ENCODE data around the gene SND1. TPM values are rescaled to one million over a fixed set of nuclear protein-coding genes. Genes with fewer than 3 reads are reported as not detected.
A peak's percentile ranks its signal among the peaks of the same experiment; 100 is the strongest.

The SND1 gene
- total and polyA plus RNA-seq, 9 donors, result 88.3 to 125 (median 97.7) TPM

DNA sequence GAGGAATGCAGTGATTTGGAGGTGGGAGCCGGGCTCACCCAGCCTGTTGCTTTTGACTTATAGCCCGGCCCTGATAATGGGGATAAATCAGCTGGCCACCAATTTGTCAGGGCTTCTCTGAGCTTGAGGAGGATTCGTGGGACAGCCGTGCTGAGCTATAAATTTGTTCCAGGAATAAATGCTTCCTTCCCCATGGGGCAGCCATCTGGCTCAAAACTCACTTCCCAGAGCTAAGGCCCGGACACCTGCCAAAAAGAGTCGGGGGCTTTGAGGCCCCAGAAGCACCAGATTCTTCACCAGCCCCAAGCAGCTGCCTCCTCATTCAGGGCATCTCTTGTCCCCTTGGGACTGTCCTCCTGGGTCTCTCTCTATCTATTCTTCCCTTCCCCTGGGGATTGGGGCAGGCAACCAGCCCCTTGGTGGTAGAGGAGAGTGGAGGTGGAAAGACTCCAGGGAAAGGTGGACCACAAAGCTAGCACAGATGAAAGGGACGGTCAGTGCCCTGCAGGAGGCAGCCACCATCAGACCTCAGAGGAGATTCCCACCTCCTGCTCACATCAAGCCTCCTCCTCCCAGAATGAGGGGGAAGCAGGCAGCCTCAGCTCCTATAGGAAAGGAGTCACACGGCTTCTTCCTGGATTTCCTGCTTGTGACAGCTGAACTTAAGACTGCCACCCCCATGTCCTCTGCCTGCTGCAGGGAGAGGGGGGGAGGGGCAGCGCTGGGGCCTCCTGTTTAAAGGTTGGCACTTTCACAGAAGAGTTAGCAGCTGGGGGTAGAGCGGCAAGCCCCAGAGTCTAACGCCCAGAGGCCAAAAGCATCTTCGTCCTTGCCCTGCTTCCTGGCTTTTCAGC lies 423.5 kb downstream of the SND1 start:
- Histone ChIP-seq H3K27me3 (ENCODE audit: control insufficient read depth, insufficient read depth, low read length) (no peaks in the 10 kb centered on the region), H3K36me3 (ENCODE audit: control insufficient read depth, insufficient read depth, low read length) (peaks cover 25% of the 10 kb centered on the region), H3K4me1 (ENCODE audit: control insufficient read depth, insufficient read depth, low read length) (peaks cover 44% of the 10 kb centered on the region), H3K4me3 (ENCODE audit: low read length) (no peak overlapping the region), H3K9me3 (replicated peaks; ENCODE audit: control insufficient read depth, low read depth, low read length) (no peaks in the 10 kb centered on the region), H3K27ac (ENCODE audit: low read length) (peak overlapping the region; percentile 21)
- WGBS (ENCODE audit: insufficient coverage), result 43% methylated on average over 7 of the region's 12 CpGs
- peak; percentile 49 for DNase-seq

DNA sequence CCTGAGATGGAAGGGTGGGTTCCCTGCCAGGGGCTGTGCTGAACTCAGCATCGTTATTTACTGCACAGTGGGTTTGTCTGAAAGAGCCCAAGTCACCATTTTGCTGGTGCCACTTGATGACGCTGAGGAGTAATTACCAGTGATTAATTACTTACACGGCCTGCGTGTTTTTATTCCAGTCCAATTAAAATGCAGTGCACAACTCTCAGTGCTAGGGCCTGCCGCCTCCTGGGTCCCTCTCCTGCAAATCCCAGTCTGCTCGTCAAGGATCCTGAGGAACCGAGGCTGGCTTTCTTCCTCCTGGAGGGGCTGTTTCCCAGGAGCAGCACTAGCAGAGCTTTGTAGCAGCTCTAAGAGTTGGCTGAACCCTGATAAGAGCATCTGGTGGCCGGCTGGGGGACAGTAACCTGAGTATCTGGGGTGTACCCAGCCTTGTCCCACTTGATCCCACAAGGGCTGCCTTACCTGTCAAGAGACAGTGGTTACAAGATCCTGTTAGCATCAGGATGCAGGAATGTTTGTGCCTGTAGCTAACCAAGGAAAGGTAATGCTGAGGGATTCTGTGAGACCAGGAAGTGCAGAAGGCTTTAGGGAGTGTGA lies 424.3 kb downstream of the SND1 start:
- peaks cover 27% of the 10 kb centered on the region for H3K36me3 ChIP-seq (ENCODE audit: control insufficient read depth, insufficient read depth, low read length)
- H3K27ac ChIP-seq (ENCODE audit: low read length), result no peak overlapping the region
- H3K4me3 ChIP-seq (ENCODE audit: low read length), result no peak overlapping the region
- 44% methylated on average over 7 of the region's 8 CpGs for WGBS (ENCODE audit: insufficient coverage)
- peaks cover 44% of the 10 kb centered on the region for H3K4me1 ChIP-seq (ENCODE audit: control insufficient read depth, insufficient read depth, low read length)
- no peaks in the 10 kb centered on the region for H3K9me3 ChIP-seq (replicated peaks; ENCODE audit: control insufficient read depth, low read depth, low read length)
- no peak for DNase-seq
- H3K27me3 ChIP-seq (ENCODE audit: control insufficient read depth, insufficient read depth, low read length), result no peaks in the 10 kb centered on the region

DNA sequence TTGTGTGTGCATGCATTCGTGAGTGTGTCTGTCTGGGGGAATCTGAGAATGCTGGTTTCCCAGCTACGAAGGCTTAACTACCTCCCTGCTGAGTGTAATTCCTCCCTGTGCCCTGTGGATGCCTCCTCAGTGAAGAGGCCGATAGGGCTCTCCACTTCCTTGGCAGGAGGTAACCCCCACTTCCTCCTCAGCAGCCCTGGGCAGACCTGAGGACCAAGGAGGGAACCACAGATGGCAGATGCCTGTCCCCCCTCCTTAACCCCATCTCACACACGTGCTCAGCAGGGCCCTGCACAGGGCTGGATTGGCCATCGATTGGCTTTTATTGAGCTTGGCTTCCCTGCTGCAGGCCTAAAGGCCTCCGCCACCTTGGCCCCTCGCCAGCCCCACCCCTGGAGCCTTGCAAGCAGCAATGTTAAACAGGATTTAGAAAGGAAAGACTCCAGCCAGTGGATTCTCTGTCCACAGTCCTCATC lies 424.8 kb downstream of the SND1 start:
- no peak overlapping the region for H3K27ac ChIP-seq (ENCODE audit: low read length)
- no peak overlapping the region for H3K4me3 ChIP-seq (ENCODE audit: low read length)
- H3K36me3 ChIP-seq (ENCODE audit: control insufficient read depth, insufficient read depth, low read length), result peaks cover 33% of the 10 kb centered on the region
- whole genome bisulfite sequencing (ENCODE audit: insufficient coverage), result 12% methylated on average over 5 of the region's 7 CpGs
- no peaks in the 10 kb centered on the region for H3K9me3 ChIP-seq (replicated peaks; ENCODE audit: control insufficient read depth, low read depth, low read length)
- DNase-seq, result peak; percentile 77
- no peaks in the 10 kb centered on the region for H3K27me3 ChIP-seq (ENCODE audit: control insufficient read depth, insufficient read depth, low read length)
- H3K4me1 ChIP-seq (ENCODE audit: control insufficient read depth, insufficient read depth, low read length), result peaks cover 46% of the 10 kb centered on the region

DNA sequence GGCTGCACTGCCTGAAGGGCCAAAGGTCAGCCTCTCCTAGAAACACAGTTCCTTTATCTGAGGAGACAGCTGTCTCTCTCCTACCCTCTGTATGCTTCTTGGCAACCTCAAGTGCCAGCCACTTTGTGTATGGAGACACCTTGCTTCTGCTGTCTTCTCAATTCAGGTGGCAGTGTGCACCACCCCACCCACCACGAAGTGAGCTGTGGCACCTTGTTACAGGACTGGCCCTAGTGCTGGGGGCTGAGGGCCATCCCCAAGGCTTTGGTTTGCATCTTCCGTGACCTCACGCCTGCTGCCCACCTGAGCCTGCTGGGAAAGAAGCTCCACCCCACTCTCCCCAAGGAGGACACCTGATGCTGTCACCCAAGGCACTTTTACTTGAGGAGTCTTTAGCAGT lies 426.3 kb downstream of the SND1 start:
- no peak overlapping the region for H3K4me3 ChIP-seq (ENCODE audit: low read length)
- peaks cover 51% of the 10 kb centered on the region for H3K4me1 ChIP-seq (ENCODE audit: control insufficient read depth, insufficient read depth, low read length)
- no peaks in the 10 kb centered on the region for H3K27me3 ChIP-seq (ENCODE audit: control insufficient read depth, insufficient read depth, low read length)
- 100% methylated on average over 3 of the region's 3 CpGs for WGBS (ENCODE audit: insufficient coverage)
- no peaks in the 10 kb centered on the region for H3K9me3 ChIP-seq (replicated peaks; ENCODE audit: control insufficient read depth, low read depth, low read length)
- H3K27ac ChIP-seq (ENCODE audit: low read length), result no peak overlapping the region
- no peak for DNase-seq
- H3K36me3 ChIP-seq (ENCODE audit: control insufficient read depth, insufficient read depth, low read length), result peaks cover 46% of the 10 kb centered on the region

DNA sequence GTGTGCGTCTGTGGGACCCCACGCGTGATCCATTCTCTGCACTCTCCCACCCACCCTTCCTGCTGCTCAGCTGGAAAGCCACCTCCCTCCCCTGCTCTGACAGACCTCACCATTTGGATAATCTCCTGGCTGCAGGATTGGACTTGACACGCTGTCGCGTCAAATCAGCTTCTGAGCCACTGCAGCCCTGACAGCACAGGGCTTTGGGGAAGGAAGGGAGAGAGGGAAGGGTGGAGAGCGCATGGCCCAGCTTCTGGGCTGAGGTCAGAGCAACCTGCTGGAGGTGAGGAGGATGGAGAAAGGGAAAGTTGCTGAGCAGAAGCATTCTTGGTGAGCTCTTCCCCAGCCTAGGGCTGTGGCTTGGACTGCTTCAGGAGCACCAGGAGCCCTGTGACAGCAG lies 428.2 kb downstream of the SND1 start:
- WGBS (ENCODE audit: insufficient coverage), result 91% methylated on average over 6 of the region's 7 CpGs
- H3K36me3 ChIP-seq (ENCODE audit: control insufficient read depth, insufficient read depth, low read length), result peaks cover 57% of the 10 kb centered on the region
- no peaks in the 10 kb centered on the region for H3K27me3 ChIP-seq (ENCODE audit: control insufficient read depth, insufficient read depth, low read length)
- no peak overlapping the region for H3K4me3 ChIP-seq (ENCODE audit: low read length)
- no peak for DNase-seq
- H3K4me1 ChIP-seq (ENCODE audit: control insufficient read depth, insufficient read depth, low read length), result peaks cover 35% of the 10 kb centered on the region
- no peak overlapping the region for H3K27ac ChIP-seq (ENCODE audit: low read length)
- no peaks in the 10 kb centered on the region for H3K9me3 ChIP-seq (replicated peaks; ENCODE audit: control insufficient read depth, low read depth, low read length)

DNA sequence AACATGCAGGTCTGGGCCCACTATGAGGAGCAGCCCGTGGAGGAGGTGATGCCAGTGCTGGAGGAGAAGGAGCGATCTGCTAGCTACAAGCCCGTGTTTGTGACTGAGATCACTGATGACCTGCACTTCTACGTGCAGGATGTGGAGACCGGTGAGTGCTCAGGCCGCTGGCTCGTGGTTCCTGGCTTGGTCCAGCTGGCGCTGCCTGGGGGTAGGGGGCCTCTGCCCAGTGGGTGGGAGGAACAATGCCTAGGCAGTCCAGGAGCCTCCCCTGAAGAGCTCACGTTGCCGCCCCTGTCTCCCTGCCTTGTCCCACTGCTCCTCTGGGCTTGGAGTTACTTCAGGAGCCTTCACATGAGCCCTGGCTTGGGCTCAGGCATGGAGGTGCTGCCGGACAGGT lies 429.4 kb downstream of the SND1 start:
- Histone ChIP-seq H3K9me3 (replicated peaks; ENCODE audit: control insufficient read depth, low read depth, low read length) (no peaks in the 10 kb centered on the region), H3K4me1 (ENCODE audit: control insufficient read depth, insufficient read depth, low read length) (peaks cover 23% of the 10 kb centered on the region), H3K27ac (ENCODE audit: low read length) (no peak overlapping the region), H3K4me3 (ENCODE audit: low read length) (no peak overlapping the region), H3K27me3 (ENCODE audit: control insufficient read depth, insufficient read depth, low read length) (no peaks in the 10 kb centered on the region), H3K36me3 (ENCODE audit: control insufficient read depth, insufficient read depth, low read length) (peaks cover 68% of the 10 kb centered on the region)
- WGBS (ENCODE audit: insufficient coverage), result 93% methylated on average over 10 of the region's 11 CpGs
- no peak for DNase-seq

DNA sequence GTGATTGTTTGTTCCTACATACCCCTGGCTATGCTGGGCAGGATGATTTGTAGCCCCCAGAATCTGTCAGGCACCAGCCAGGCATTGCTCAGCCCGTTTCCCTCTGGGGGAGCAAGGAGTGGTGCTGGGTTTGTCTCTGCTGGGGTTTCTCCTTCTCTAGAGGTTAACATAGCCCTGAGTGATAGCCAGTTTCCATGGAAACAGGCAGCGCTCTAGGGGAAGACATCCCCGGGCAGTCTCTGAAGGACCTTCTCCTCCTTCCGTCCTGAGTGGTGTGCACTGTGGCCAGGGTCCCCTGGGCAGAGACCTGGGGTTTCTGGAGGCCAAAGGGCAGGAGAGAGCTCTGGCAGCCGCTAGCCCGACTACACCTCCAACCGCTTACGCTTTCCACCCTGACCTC lies 429.8 kb downstream of the SND1 start:
- H3K27ac ChIP-seq (ENCODE audit: low read length), result no peak overlapping the region
- no peak overlapping the region for H3K4me3 ChIP-seq (ENCODE audit: low read length)
- no peak for DNase-seq
- no peaks in the 10 kb centered on the region for H3K9me3 ChIP-seq (replicated peaks; ENCODE audit: control insufficient read depth, low read depth, low read length)
- H3K27me3 ChIP-seq (ENCODE audit: control insufficient read depth, insufficient read depth, low read length), result no peaks in the 10 kb centered on the region
- H3K36me3 ChIP-seq (ENCODE audit: control insufficient read depth, insufficient read depth, low read length), result peaks cover 73% of the 10 kb centered on the region
- H3K4me1 ChIP-seq (ENCODE audit: control insufficient read depth, insufficient read depth, low read length), result peaks cover 18% of the 10 kb centered on the region
- WGBS (ENCODE audit: insufficient coverage), result 70% methylated on average over 4 of the region's 8 CpGs

DNA sequence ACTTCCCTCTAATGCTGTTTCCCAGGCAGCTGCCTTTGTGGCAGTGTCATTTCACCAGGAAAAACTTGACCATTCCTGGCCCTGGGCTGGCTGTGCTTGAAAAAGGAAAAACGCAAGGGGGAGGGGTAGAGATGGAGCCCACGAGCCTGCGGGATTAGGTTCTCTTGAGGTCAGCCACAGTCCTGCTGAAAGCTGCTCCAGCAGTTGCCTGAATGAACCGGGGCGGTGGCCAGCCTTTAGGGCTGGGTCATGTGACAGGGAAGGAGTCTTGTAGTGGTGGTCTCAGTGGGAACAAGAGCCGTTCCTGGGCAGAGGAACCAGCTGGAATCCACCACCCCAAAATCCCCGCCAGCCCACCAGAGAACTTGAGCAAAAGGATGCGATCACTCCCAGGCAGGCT lies 430.4 kb downstream of the SND1 start:
- peaks cover 76% of the 10 kb centered on the region for H3K36me3 ChIP-seq (ENCODE audit: control insufficient read depth, insufficient read depth, low read length)
- H3K9me3 ChIP-seq (replicated peaks; ENCODE audit: control insufficient read depth, low read depth, low read length), result no peaks in the 10 kb centered on the region
- H3K4me1 ChIP-seq (ENCODE audit: control insufficient read depth, insufficient read depth, low read length), result peaks cover 12% of the 10 kb centered on the region
- H3K4me3 ChIP-seq (ENCODE audit: low read length), result no peak overlapping the region
- H3K27ac ChIP-seq (ENCODE audit: low read length), result no peak overlapping the region
- DNase-seq, result no peak
- WGBS (ENCODE audit: insufficient coverage), result 50% methylated on average over 5 of the region's 8 CpGs
- H3K27me3 ChIP-seq (ENCODE audit: control insufficient read depth, insufficient read depth, low read length), result no peaks in the 10 kb centered on the region

DNA sequence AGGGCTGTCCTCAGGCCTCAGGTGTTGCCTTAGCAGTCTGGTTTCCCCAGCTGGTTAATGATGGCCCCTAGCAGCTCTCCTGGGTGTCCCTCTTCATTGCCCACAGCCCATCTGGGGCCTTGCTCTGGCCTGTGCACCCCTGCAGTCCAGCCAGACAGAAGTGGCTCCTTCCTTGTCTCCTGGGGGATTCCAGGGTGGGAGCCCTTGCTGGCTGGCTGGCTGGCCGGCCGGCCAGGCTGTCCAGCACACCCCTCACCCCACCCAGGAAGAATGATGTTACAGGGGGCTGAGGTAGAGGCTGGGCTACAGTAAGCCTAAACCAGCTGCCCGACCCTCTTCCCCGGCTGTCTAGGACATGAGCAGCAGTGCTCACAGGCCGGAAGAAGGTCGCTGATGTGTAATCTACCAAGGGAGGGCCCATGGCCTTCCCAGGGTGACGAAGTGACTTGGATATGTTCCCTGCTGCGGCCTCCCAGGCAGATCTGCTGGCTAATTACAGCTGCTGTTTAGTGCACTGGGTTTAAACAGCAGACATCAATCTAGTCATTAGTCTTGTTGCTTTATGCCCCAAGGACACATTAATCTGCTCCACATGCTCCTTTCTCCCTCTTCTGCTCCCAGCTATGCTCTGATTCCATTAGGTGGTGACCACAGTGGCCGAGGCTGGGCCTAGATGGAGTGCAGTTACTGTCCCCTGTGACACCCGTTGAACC lies 433.1 kb downstream of the SND1 start:
- no peak overlapping the region for H3K27ac ChIP-seq (ENCODE audit: low read length)
- no peaks in the 10 kb centered on the region for H3K27me3 ChIP-seq (ENCODE audit: control insufficient read depth, insufficient read depth, low read length)
- H3K9me3 ChIP-seq (replicated peaks; ENCODE audit: control insufficient read depth, low read depth, low read length), result no peaks in the 10 kb centered on the region
- peak; percentile 32 for DNase-seq
- peaks cover 68% of the 10 kb centered on the region for H3K36me3 ChIP-seq (ENCODE audit: control insufficient read depth, insufficient read depth, low read length)
- H3K4me3 ChIP-seq (ENCODE audit: low read length), result no peak overlapping the region
- WGBS (ENCODE audit: insufficient coverage), result 50% methylated on average over 8 of the region's 10 CpGs
- H3K4me1 ChIP-seq (ENCODE audit: control insufficient read depth, insufficient read depth, low read length), result peaks cover 9% of the 10 kb centered on the region

DNA sequence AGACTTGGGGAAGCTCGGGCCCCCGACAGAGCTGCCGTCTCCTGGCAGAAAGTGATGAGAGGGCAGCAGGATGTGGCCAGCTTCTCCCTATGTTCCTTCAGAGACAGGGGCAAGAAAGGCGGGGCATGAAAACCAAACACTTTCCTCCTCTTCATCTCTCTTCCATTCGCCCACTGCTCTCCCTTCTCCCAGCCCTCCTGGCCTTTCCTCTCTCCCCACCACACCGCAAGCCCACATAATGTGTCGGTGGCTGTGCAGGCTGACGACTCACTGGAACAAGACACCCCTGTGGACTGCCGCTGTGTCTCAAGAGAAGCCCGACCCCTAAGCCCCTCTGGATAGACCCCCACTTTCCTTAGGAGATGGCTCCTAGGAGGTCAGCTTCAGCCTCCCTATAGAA lies 438.5 kb downstream of the SND1 start:
- no peak overlapping the region for H3K27ac ChIP-seq (ENCODE audit: low read length)
- no peak for DNase-seq
- no peaks in the 10 kb centered on the region for H3K4me1 ChIP-seq (ENCODE audit: control insufficient read depth, insufficient read depth, low read length)
- no peaks in the 10 kb centered on the region for H3K9me3 ChIP-seq (replicated peaks; ENCODE audit: control insufficient read depth, low read depth, low read length)
- no peaks in the 10 kb centered on the region for H3K27me3 ChIP-seq (ENCODE audit: control insufficient read depth, insufficient read depth, low read length)
- peaks cover 65% of the 10 kb centered on the region for H3K36me3 ChIP-seq (ENCODE audit: control insufficient read depth, insufficient read depth, low read length)
- WGBS (ENCODE audit: insufficient coverage), result 90% methylated on average over 7 of the region's 10 CpGs
- H3K4me3 ChIP-seq (ENCODE audit: low read length), result no peak overlapping the region

Measured in muscle of leg (tissue), 11 donors.